OCI-LY1 (cell line): ENCODE results near the gene KCNT1.

Experiments
- H2AFZ ChIP-seq: fragments of 200-600 bp; sonication (generic), shearing (Covaris generic); 2 replicates; pipeline ENCODE4 v1.6.0; 2014; ENCODE audit warnings: antibody characterized with exemption, mild to moderate bottlenecking, low read length
- H3F3A ChIP-seq: fragments of 200-600 bp; sonication (generic), shearing (Covaris generic); 2 replicates; pipeline ENCODE4 v1.6.0; 2014; ENCODE audit warnings: mild to moderate bottlenecking, antibody characterized with exemption, low read length, moderate library complexity; ENCODE audit not compliant: insufficient read depth
- H3K27ac ChIP-seq: fragments of 200-600 bp; sonication (generic); 2 replicates; pipeline ENCODE4 v1.5.1; 2014; ENCODE audit warnings: low read length, mixed run types, mild to moderate bottlenecking, low read depth; ENCODE audit not compliant: poor library complexity, severe bottlenecking
- H3K27me3 ChIP-seq: fragments of 200-600 bp; sonication (generic); 2 replicates; pipeline ENCODE4 v1.6.0; 2014; ENCODE audit warnings: antibody characterized with exemption, mild to moderate bottlenecking, low read length, moderate library complexity; ENCODE audit not compliant: insufficient read depth
- H3K36me3 ChIP-seq: fragments of 200-600 bp; sonication (generic); 2 replicates; pipeline ENCODE4 v1.6.1; 2014; ENCODE audit warnings: mild to moderate bottlenecking, antibody characterized with exemption, low read length, moderate library complexity, mixed read lengths; ENCODE audit not compliant: insufficient read depth
- H3K4me1 ChIP-seq: fragments of 200-600 bp; sonication (generic); 2 replicates; pipeline ENCODE4 v1.5.1; 2014; ENCODE audit warnings: mild to moderate bottlenecking, low read length, moderate library complexity; ENCODE audit not compliant: insufficient read depth, severe bottlenecking
- H3K4me2 ChIP-seq: fragments of 200-600 bp; sonication (generic), shearing (Covaris generic); 2 replicates; pipeline ENCODE4 v1.6.1; 2014; ENCODE audit warnings: low read length
- H3K4me3 ChIP-seq: fragments of 200-600 bp; sonication (generic); 2 replicates; pipeline ENCODE4 v1.5.1; 2014; ENCODE audit warnings: low read length, low read depth, mild to moderate bottlenecking, mixed read lengths; ENCODE audit not compliant: poor library complexity, severe bottlenecking
- H3K79me2 ChIP-seq: fragments of 200-600 bp; shearing (Covaris generic); 2 replicates; pipeline ENCODE4 v1.6.1; 2016; ENCODE audit warnings: mixed run types, low read length, mixed read lengths; ENCODE audit not compliant: insufficient read depth
- H3K9ac ChIP-seq: fragments of 200-600 bp; sonication (generic), shearing (Covaris generic); 2 replicates; pipeline ENCODE4 v1.6.1; 2014; ENCODE audit warnings: mild to moderate bottlenecking, low read length, mixed read lengths
- H3K9me2 ChIP-seq: fragments of 200-600 bp; sonication (generic), shearing (Covaris generic); 2 replicates; pipeline ENCODE4 v1.6.1; 2014; ENCODE audit warnings: low read depth, mild to moderate bottlenecking, low read length, mixed read lengths
- H3K9me3 ChIP-seq: fragments of 200-600 bp; shearing (Covaris generic); 2 replicates; pipeline ENCODE4 v1.6.1; 2014; ENCODE audit warnings: low read length, mixed read lengths
- H4K20me1 ChIP-seq: fragments of 200-600 bp; sonication (generic), shearing (Covaris generic); 2 replicates; pipeline ENCODE4 v1.6.0; 2016; ENCODE audit warnings: mild to moderate bottlenecking, low read length; ENCODE audit not compliant: insufficient read depth
- CTCF ChIP-seq: fragments of 200-600 bp; sonication (generic), shearing (Covaris generic); IDR thresholded peaks from 2 replicates; pipeline ENCODE4 v1.5.1; 2017; ENCODE audit warnings: mild to moderate bottlenecking, antibody characterized with exemption, low read length, moderate library complexity, mixed read lengths
- EZH2 ChIP-seq: fragments of 200-600 bp; sonication (generic), shearing (Covaris generic); IDR thresholded peaks from 2 replicates; pipeline ENCODE4 v1.8.0; 2017; ENCODE audit warnings: borderline replicate concordance, mixed run types, mild to moderate bottlenecking, antibody characterized with exemption, low read length, moderate library complexity, mixed read lengths

The KCNT1 gene

GRCh38 chr9:135797507-135798262 lies 95.7 kb downstream of the KCNT1 start:
- Histone ChIP-seq H3K9ac (no peak overlapping the region), H4K20me1 (no peaks in the 10 kb centered on the region), H3K9me3 (no peaks in the 10 kb centered on the region), H2AFZ (no peak overlapping the region), H3K4me2 (no peak overlapping the region), H3K27ac (no peak overlapping the region), H3K79me2 (no peaks in the 10 kb centered on the region), H3K36me3 (no peaks in the 10 kb centered on the region), H3K4me1 (no peaks in the 10 kb centered on the region), H3K27me3 (no peaks in the 10 kb centered on the region), H3K9me2 (no peaks in the 10 kb centered on the region), H3K4me3 (no peak overlapping the region), H3F3A (no peaks in the 10 kb centered on the region)
- TF ChIP-seq EZH2 = no peak
- TF ChIP-seq CTCF = peak; percentile 85

GRCh38 chr9:135798263-135798585 lies 96.2 kb downstream of the KCNT1 start:
- no peaks in the 10 kb centered on the region for H3F3A ChIP-seq
- H4K20me1 ChIP-seq = no peaks in the 10 kb centered on the region
- no peak overlapping the region for H3K9ac ChIP-seq
- H2AFZ ChIP-seq = no peak overlapping the region
- H3K36me3 ChIP-seq = no peaks in the 10 kb centered on the region
- H3K9me3 ChIP-seq = no peaks in the 10 kb centered on the region
- H3K27me3 ChIP-seq = no peaks in the 10 kb centered on the region
- no peak overlapping the region for H3K27ac ChIP-seq
- no peaks in the 10 kb centered on the region for H3K79me2 ChIP-seq
- no peak overlapping the region for H3K4me2 ChIP-seq
- TF ChIP-seq CTCF (no peak), EZH2 (no peak)
- H3K4me1 ChIP-seq = no peaks in the 10 kb centered on the region
- no peak overlapping the region for H3K4me3 ChIP-seq
- no peaks in the 10 kb centered on the region for H3K9me2 ChIP-seq

GRCh38 chr9:135799261-135799660 lies 97.3 kb downstream of the KCNT1 start:
- Histone ChIP-seq H3K4me3 (no peak overlapping the region), H3K36me3 (no peaks in the 10 kb centered on the region), H3K9me3 (no peaks in the 10 kb centered on the region), H3K4me1 (no peaks in the 10 kb centered on the region), H3F3A (no peaks in the 10 kb centered on the region), H3K9ac (no peak overlapping the region), H3K9me2 (no peaks in the 10 kb centered on the region), H3K4me2 (no peak overlapping the region), H3K79me2 (no peaks in the 10 kb centered on the region), H3K27ac (no peak overlapping the region), H4K20me1 (no peaks in the 10 kb centered on the region), H3K27me3 (no peaks in the 10 kb centered on the region), H2AFZ (no peak overlapping the region)
- TF ChIP-seq CTCF = no peak
- TF ChIP-seq EZH2 = no peak
